Activated naive CD4-positive, alpha-beta T cell treated with anti-CD3 and anti-CD28 coated beads, Interleukin-2, amount 10 ng/mL, durations not matched to agents 7 days and 5 days (primary cell): Measurements from ENCODE around the gene TWF1.
A peak's percentile ranks its signal among the peaks of the same experiment; 100 is the strongest.
"Not testable (repeated sequence)": the region's sequence is repeated elsewhere in the genome, so short reads cannot be mapped to it uniquely, and the experiment has no call there.

Experiments
- CTCF ChIA-PET: fragments of 350-600 bp; sonication (Branson Sonifier 250); formaldehyde crosslinking; loops from one replicate; lab custom pipeline; 2021; ENCODE audit warnings: antibody characterized with exemption; lab: Charles Lee
- DNase-seq: peaks from one replicate; pipeline ENCODE4 v3.0.0-alpha.2; 2020
- H3K27ac Mint-ChIP-seq: one replicate; pipeline ENCODE4 v1.8.0; 2021; ENCODE audit warnings: mild to moderate bottlenecking, moderate library complexity, mixed read lengths
- H3K27me3 Mint-ChIP-seq: one replicate; pipeline ENCODE4 v1.8.0; 2021; ENCODE audit warnings: mild to moderate bottlenecking, mixed read lengths
- H3K36me3 Mint-ChIP-seq: one replicate; pipeline ENCODE4 v1.8.0; 2021; ENCODE audit warnings: mixed read lengths
- H3K4me1 Mint-ChIP-seq: one replicate; pipeline ENCODE4 v1.8.0; 2021; ENCODE audit warnings: mixed read lengths
- H3K4me3 Mint-ChIP-seq: one replicate; pipeline ENCODE4 v1.8.0; 2021; ENCODE audit warnings: mild to moderate bottlenecking, moderate library complexity, mixed read lengths
- H3K9me3 Mint-ChIP-seq: one replicate; pipeline ENCODE4 v1.8.0; 2021; ENCODE audit warnings: mixed read lengths

The TWF1 gene

GRCh38 chr12:43766291-43766690 is 39.8 kb downstream of the TWF1 start:
- DNase-seq: no peak
- Mint-ChIP-seq H3K4me3 (no peak overlapping the region), H3K27me3 (no peaks in the 10 kb centered on the region), H3K4me1 (peaks cover 22% of the 10 kb centered on the region), H3K9me3 (no peaks in the 10 kb centered on the region), H3K36me3 (peaks cover 35% of the 10 kb centered on the region), H3K27ac (no peak overlapping the region)
- CTCF ChIA-PET: interaction anchor here (0.6 kb wide), 1 partner anchor 29 kb away, joined by 4 read pairs; no protein-coding TSS in a partner anchor

- H3K27ac Mint-ChIP-seq: no peak overlapping the region
- H3K9me3 Mint-ChIP-seq: no peaks in the 10 kb centered on the region
- no peak overlapping the region for H3K4me3 Mint-ChIP-seq
- H3K4me1 Mint-ChIP-seq: peaks cover 34% of the 10 kb centered on the region
- H3K36me3 Mint-ChIP-seq: peaks cover 30% of the 10 kb centered on the region
- no peaks in the 10 kb centered on the region for H3K27me3 Mint-ChIP-seq
- DNase-seq: no peak
- CTCF ChIA-PET: no interaction called here
Measured at GRCh38 chr12:43764528-43764927, 41.6 kb downstream of the TWF1 start.

- no peak for DNase-seq
Measured at GRCh38 chr12:43763769-43764168, 42.3 kb downstream of the TWF1 start.

GRCh38 chr12:43762596-43762995 is 43.5 kb downstream of the TWF1 start:
- Mint-ChIP-seq H3K4me3 (no peak overlapping the region), H3K36me3 (peaks cover 25% of the 10 kb centered on the region), H3K27me3 (no peaks in the 10 kb centered on the region), H3K4me1 (peaks cover 48% of the 10 kb centered on the region), H3K27ac (no peak overlapping the region), H3K9me3 (no peaks in the 10 kb centered on the region)
- CTCF ChIA-PET: interaction anchor here (1.1 to 1.3 kb wide), 2 partner anchors 9 to 14 kb away, joined by 4 read pairs; no protein-coding TSS in a partner anchor
- DNase-seq: no peak

More at GRCh38 chr12:43763769-43764168, 42.3 kb downstream of the TWF1 start:
- CTCF ChIA-PET: no interaction called here
- Mint-ChIP-seq H3K27ac (no peak overlapping the region), H3K27me3 (no peaks in the 10 kb centered on the region), H3K9me3 (no peaks in the 10 kb centered on the region), H3K4me1 (peaks cover 37% of the 10 kb centered on the region), H3K36me3 (peaks cover 30% of the 10 kb centered on the region), H3K4me3 (no peak overlapping the region)

GRCh38 chr12:43761500-43761899 is 44.6 kb downstream of the TWF1 start:
- Mint-ChIP-seq H3K27me3 (no peaks in the 10 kb centered on the region), H3K4me1 (peaks cover 56% of the 10 kb centered on the region), H3K4me3 (peak overlapping the region; percentile 31), H3K36me3 (peaks cover 25% of the 10 kb centered on the region), H3K9me3 (no peaks in the 10 kb centered on the region), H3K27ac (peak overlapping the region; percentile 12)
- CTCF ChIA-PET: interaction anchor here (1.3 kb wide), 1 partner anchor 10 kb away, joined by 4 read pairs; no protein-coding TSS in a partner anchor
- DNase-seq: no peak

- no peak for DNase-seq
- Mint-ChIP-seq H3K27me3 (no peaks in the 10 kb centered on the region), H3K36me3 (peaks cover 25% of the 10 kb centered on the region)
Measured at GRCh38 chr12:43760396-43760795, 45.7 kb downstream of the TWF1 start.

GRCh38 chr12:43758728-43759563 is 47.2 kb downstream of the TWF1 start, which contains the start of the genes IRAK4 and PUS7L:
Gene IRAK4, plus strand, starts transcription at chr12:43758951. Its CDS starts 9,161 bp downstream, at chr12:43768112.
Gene PUS7L, minus strand, starts transcription at chr12:43758790. Its CDS starts 3,545 bp downstream, at chr12:43755245.
- DNase-seq: peak; percentile 96
- Mint-ChIP-seq H3K4me1 (peaks cover 74% of the 10 kb centered on the region), H3K36me3 (peaks cover 37% of the 10 kb centered on the region), H3K9me3 (no peaks in the 10 kb centered on the region), H3K27ac (peak within 1 kb of the TSS; percentile 99), H3K27me3 (no peaks in the 10 kb centered on the region), H3K4me3 (peak within 1 kb of the TSS; percentile 98)
- CTCF ChIA-PET: interaction anchor here (1.0 to 1.6 kb wide), 4 partner anchors 52 to 124 kb away, joined by 4 read pairs; no protein-coding TSS in a partner anchor

More at GRCh38 chr12:43760396-43760795, 45.7 kb downstream of the TWF1 start:
- H3K27ac Mint-ChIP-seq: peak overlapping the region; percentile 99
- H3K4me3 Mint-ChIP-seq: peak overlapping the region; percentile 98
- no peaks in the 10 kb centered on the region for H3K9me3 Mint-ChIP-seq
- H3K4me1 Mint-ChIP-seq: peaks cover 64% of the 10 kb centered on the region
- CTCF ChIA-PET: interaction anchor here (1.6 kb wide), 1 partner anchor 50 kb away, joined by 4 read pairs; no protein-coding TSS in a partner anchor

- CTCF ChIA-PET: interaction anchor here (1.1 kb wide), 1 partner anchor 124 kb away, joined by 4 read pairs; no protein-coding TSS in a partner anchor
- Mint-ChIP-seq H3K4me1 (peaks cover 75% of the 10 kb centered on the region), H3K36me3 (peaks cover 37% of the 10 kb centered on the region), H3K4me3 (peak overlapping the region; percentile 98), H3K9me3 (no peaks in the 10 kb centered on the region), H3K27me3 (no peaks in the 10 kb centered on the region), H3K27ac (peak overlapping the region; percentile 99)
- no peak for DNase-seq
Measured at GRCh38 chr12:43758247-43758727, 47.8 kb downstream of the TWF1 start.

- Mint-ChIP-seq H3K36me3 (peaks cover 37% of the 10 kb centered on the region), H3K27ac (no peak overlapping the region), H3K27me3 (no peaks in the 10 kb centered on the region), H3K4me3 (no peak overlapping the region), H3K9me3 (peaks cover 2% of the 10 kb centered on the region), H3K4me1 (peaks cover 47% of the 10 kb centered on the region)
- DNase-seq: no peak
- CTCF ChIA-PET: no interaction called here
Measured at GRCh38 chr12:43754015-43754414, 52.1 kb downstream of the TWF1 start.

GRCh38 chr12:43751360-43751759 is 54.8 kb downstream of the TWF1 start:
- peaks cover 28% of the 10 kb centered on the region for H3K4me1 Mint-ChIP-seq
- H3K27me3 Mint-ChIP-seq, H3K27ac Mint-ChIP-seq, CTCF ChIA-PET, H3K9me3 Mint-ChIP-seq, DNase-seq, H3K4me3 Mint-ChIP-seq: not testable (repeated sequence)
- peaks cover 39% of the 10 kb centered on the region for H3K36me3 Mint-ChIP-seq

- Mint-ChIP-seq H3K27me3 (no peaks in the 10 kb centered on the region), H3K36me3 (peaks cover 40% of the 10 kb centered on the region), H3K9me3 (peaks cover 2% of the 10 kb centered on the region), H3K4me3 (no peak overlapping the region), H3K4me1 (peaks cover 23% of the 10 kb centered on the region), H3K27ac (no peak overlapping the region)
- no peak for DNase-seq
- CTCF ChIA-PET: no interaction called here
Measured at GRCh38 chr12:43750814-43751213, 55.3 kb downstream of the TWF1 start.

GRCh38 chr12:43749016-43749415 is 57.1 kb downstream of the TWF1 start:
- CTCF ChIA-PET: no interaction called here
- H3K4me3 Mint-ChIP-seq: no peak overlapping the region
- H3K27me3 Mint-ChIP-seq: no peaks in the 10 kb centered on the region
- peaks cover 11% of the 10 kb centered on the region for H3K4me1 Mint-ChIP-seq
- peaks cover 40% of the 10 kb centered on the region for H3K36me3 Mint-ChIP-seq
- no peak overlapping the region for H3K27ac Mint-ChIP-seq
- DNase-seq: no peak
- peaks cover 3% of the 10 kb centered on the region for H3K9me3 Mint-ChIP-seq

GRCh38 chr12:43744826-43745225 is 61.3 kb downstream of the TWF1 start:
- Mint-ChIP-seq H3K27me3 (no peaks in the 10 kb centered on the region), H3K4me3 (no peak overlapping the region), H3K36me3 (peaks cover 29% of the 10 kb centered on the region), H3K9me3 (peaks cover 1% of the 10 kb centered on the region), H3K27ac (no peak overlapping the region), H3K4me1 (no peaks in the 10 kb centered on the region)
- no peak for DNase-seq
- CTCF ChIA-PET: no interaction called here
